Smooth muscle cell (in vitro differentiated cells): Measurements from ENCODE around the gene FLVCR1. TPM values are rescaled to one million over a fixed set of nuclear protein-coding genes. Genes with fewer than 3 reads are reported as not detected.

Experiments used
- DNase-seq: peaks from one replicate; lab custom pipeline; 2025; ENCODE audit not compliant: unreplicated experiment; lab: John Stamatoyannopoulos, UW
- H2AFZ ChIP-seq: fragments of 200-600 bp; sonication (generic); 2 replicates; pipeline ENCODE4 v1.6.0; 2016; ENCODE audit warnings: antibody characterized with exemption, low read depth, mild to moderate bottlenecking
- H3F3A ChIP-seq: fragments of 200-600 bp; sonication (generic); 2 replicates; pipeline ENCODE4 v1.6.0; 2017; ENCODE audit warnings: antibody characterized with exemption, low read depth
- H3K27ac ChIP-seq: fragments of 200-600 bp; sonication (generic); 2 replicates; pipeline ENCODE4 v1.5.1; 2016; ENCODE audit warnings: low read depth, mild to moderate bottlenecking
- H3K27me3 ChIP-seq: fragments of 200-600 bp; sonication (generic); 2 replicates; pipeline ENCODE4 v1.6.1; 2016; ENCODE audit warnings: low read depth, mild to moderate bottlenecking
- H3K36me3 ChIP-seq: fragments of 200-600 bp; sonication (generic); 2 replicates; pipeline ENCODE4 v1.5.1; 2016; ENCODE audit warnings: low read depth
- H3K4me1 ChIP-seq: fragments of 200-600 bp; sonication (generic); 2 replicates; pipeline ENCODE4 v1.5.1; 2016; ENCODE audit warnings: low read depth
- H3K4me2 ChIP-seq: fragments of 200-600 bp; sonication (generic); 2 replicates; pipeline ENCODE4 v1.6.0; 2016; ENCODE audit warnings: mild to moderate bottlenecking
- H3K4me3 ChIP-seq: fragments of 200-600 bp; sonication (generic); 2 replicates; pipeline ENCODE4 v1.5.1; 2016; ENCODE audit warnings: mild to moderate bottlenecking
- H3K79me2 ChIP-seq: fragments of 200-600 bp; sonication (generic); 2 replicates; pipeline ENCODE4 v1.6.0; 2016; ENCODE audit warnings: low read depth, mild to moderate bottlenecking
- H3K9ac ChIP-seq: fragments of 200-600 bp; sonication (generic); 2 replicates; pipeline ENCODE4 v1.6.0; 2016; ENCODE audit warnings: low read depth
- H3K9me3 ChIP-seq: fragments of 200-600 bp; sonication (generic); replicated peaks from 2 replicates; pipeline ENCODE4 v1.5.1; 2016; ENCODE audit warnings: low read depth
- H4K20me1 ChIP-seq: fragments of 200-600 bp; sonication (generic); 2 replicates; pipeline ENCODE4 v1.6.0; 2016; ENCODE audit warnings: low read depth
- WGBS: methylation state at CpG from one replicate; pipeline ENCODE4 v1.1.7; 2016; ENCODE audit warnings: low lambda C conversion rate; 5-methylcytosine and 5-hydroxymethylcytosine counted together
- polyA plus RNA-seq: library from polyadenylated mRNA; unstranded; fragments of >200 nt; fragmentation: Nextera tagmentation; extraction: Ambion mirVana; gene quantifications from 2 replicates; pipeline ENCODE4 v1.2.1, GENCODE V29; 2016
- total RNA-seq: library from RNA; depleted of rRNA; stranded (reverse); fragments of >200 nt; gene quantifications from 2 replicates; pipeline ENCODE4 v1.2.3, GENCODE V29; 2014
- TF ChIP-seq, protein P1 (sequence below): fragments of 200-600 bp; sonication (generic); IDR thresholded peaks from 2 replicates; pipeline ENCODE4 v1.5.1; 2017; ENCODE audit warnings: borderline replicate concordance, mild to moderate bottlenecking, antibody characterized with exemption; ENCODE audit not compliant: insufficient read depth, poor library complexity, severe bottlenecking

The FLVCR1 gene
- total and polyA plus RNA-seq, 2 experiments from 2014 or later: 4.0 to 5.5 TPM

DNA sequence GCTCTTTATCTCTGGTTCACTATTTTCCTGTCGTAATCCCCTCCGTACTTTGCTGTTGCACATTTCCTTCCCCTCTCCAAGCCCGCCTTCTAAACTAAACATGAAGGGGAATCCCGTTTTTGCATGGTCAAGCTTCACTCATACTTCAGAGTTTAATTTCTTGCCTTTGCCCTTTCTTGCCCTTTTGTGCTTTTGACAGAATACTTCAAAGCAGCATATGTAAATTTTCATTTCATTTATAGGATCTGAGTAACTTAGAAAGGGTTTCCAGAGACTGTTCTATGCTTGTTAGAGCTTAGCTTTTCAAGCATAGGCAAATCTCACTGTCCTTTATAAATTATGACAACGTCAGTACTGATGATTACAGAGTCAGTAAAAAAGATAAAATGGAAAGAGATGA, 38.3 kb upstream of the FLVCR1 start:
- Histone ChIP-seq H4K20me1 (no peaks in the 10 kb centered on the region), H3K9ac (no peak overlapping the region), H3K79me2 (no peaks in the 10 kb centered on the region), H3K27ac (no peak overlapping the region), H3K9me3 (no peaks in the 10 kb centered on the region), H2AFZ (no peak overlapping the region), H3K36me3 (no peaks in the 10 kb centered on the region), H3K4me1 (peaks cover 4% of the 10 kb centered on the region), H3K4me3 (no peak overlapping the region), H3F3A (peaks cover 8% of the 10 kb centered on the region), H3K4me2 (no peak overlapping the region), H3K27me3 (no peaks in the 10 kb centered on the region)
- TF ChIP-seq, protein P1, sequence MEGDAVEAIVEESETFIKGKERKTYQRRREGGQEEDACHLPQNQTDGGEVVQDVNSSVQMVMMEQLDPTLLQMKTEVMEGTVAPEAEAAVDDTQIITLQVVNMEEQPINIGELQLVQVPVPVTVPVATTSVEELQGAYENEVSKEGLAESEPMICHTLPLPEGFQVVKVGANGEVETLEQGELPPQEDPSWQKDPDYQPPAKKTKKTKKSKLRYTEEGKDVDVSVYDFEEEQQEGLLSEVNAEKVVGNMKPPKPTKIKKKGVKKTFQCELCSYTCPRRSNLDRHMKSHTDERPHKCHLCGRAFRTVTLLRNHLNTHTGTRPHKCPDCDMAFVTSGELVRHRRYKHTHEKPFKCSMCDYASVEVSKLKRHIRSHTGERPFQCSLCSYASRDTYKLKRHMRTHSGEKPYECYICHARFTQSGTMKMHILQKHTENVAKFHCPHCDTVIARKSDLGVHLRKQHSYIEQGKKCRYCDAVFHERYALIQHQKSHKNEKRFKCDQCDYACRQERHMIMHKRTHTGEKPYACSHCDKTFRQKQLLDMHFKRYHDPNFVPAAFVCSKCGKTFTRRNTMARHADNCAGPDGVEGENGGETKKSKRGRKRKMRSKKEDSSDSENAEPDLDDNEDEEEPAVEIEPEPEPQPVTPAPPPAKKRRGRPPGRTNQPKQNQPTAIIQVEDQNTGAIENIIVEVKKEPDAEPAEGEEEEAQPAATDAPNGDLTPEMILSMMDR: no peak
- WGBS: 33% methylated on average over 5 of the region's 5 CpGs
- DNase-seq: no peak

DNA sequence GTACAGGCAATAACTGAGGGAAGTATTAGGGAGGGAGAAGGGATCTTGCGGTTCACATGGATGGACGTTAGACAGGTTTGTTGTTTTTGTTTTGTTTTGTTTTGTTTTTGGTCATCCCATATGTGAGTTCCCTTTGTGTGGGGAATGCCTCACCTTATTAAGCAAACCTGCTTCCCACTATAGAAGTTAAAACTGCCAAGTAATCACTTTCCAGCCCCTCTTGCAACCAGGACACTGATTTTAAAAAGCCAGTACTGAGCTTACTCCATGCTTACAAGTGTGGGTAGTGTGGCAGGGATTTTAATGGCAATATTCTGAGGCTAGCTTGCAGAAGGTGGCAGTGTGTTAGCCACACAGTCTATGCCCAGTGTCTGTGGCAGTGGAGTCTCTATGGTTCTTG, 37.1 kb upstream of the FLVCR1 start:
- H3K9ac ChIP-seq: no peak overlapping the region
- H4K20me1 ChIP-seq: no peaks in the 10 kb centered on the region
- no peaks in the 10 kb centered on the region for H3K79me2 ChIP-seq
- H3K4me3 ChIP-seq: no peak overlapping the region
- no peaks in the 10 kb centered on the region for H3K27me3 ChIP-seq
- H3K27ac ChIP-seq: no peak overlapping the region
- H3F3A ChIP-seq: peaks cover 8% of the 10 kb centered on the region
- H2AFZ ChIP-seq: no peak overlapping the region
- no peak overlapping the region for H3K4me2 ChIP-seq
- DNase-seq: no peak
- no peaks in the 10 kb centered on the region for H3K9me3 ChIP-seq
- H3K36me3 ChIP-seq: no peaks in the 10 kb centered on the region
- TF ChIP-seq, protein P1: no peak
- WGBS: 94% methylated on average over 2 of the region's 2 CpGs
- H3K4me1 ChIP-seq: peaks cover 4% of the 10 kb centered on the region

DNA sequence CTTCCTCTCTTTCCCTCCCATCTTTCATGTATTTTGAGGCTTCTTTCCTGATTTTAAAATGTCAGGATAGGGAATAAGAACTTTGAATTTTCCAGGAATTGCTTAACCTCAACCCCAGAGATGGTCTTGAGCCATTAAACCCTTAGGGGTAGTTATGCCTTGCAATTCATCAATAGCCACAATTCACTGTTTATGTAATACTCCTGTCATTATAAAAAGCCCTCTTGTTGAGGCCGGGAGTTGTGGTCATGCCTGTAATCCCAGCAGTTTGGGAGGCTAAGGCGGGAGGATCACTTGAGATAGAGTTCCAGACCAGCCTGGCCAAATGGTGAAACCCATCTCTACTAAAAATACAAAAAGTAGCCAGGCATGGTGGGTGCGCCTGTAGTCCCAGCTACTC, 35.1 kb upstream of the FLVCR1 start:
- Histone ChIP-seq H2AFZ (no peak overlapping the region), H3K79me2 (no peaks in the 10 kb centered on the region), H3K9ac (no peak overlapping the region), H4K20me1 (no peaks in the 10 kb centered on the region), H3F3A (peaks cover 2% of the 10 kb centered on the region), H3K4me2 (no peak overlapping the region), H3K4me1 (no peaks in the 10 kb centered on the region), H3K36me3 (no peaks in the 10 kb centered on the region), H3K9me3 (no peaks in the 10 kb centered on the region), H3K27me3 (no peaks in the 10 kb centered on the region), H3K4me3 (no peak overlapping the region), H3K27ac (no peak overlapping the region)
- TF ChIP-seq, protein P1: no peak
- WGBS: 79% methylated on average over 3 of the region's 3 CpGs
- no peak for DNase-seq

DNA sequence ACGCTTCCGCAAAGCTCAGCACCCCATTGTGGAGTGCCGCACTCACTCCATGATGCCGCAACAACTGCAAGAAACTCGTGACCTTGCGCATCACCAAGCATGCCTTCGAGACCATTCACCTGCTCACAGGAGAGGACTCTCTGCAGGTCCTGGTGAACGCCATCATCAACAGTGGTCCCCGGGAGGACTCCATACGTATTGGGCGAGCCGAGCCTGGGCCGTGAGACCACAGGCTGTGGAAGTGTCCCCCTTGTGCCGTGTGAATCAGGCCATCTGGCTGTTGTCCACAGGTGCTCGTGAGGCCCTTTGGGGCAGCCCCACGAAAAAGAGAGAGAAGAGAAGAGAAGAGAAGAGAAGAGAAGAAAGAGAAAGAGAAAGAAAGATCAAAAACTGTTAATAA, 33.9 kb upstream of the FLVCR1 start:
- 92% methylated on average over 16 of the region's 16 CpGs for WGBS
- DNase-seq: no peak
- H3K4me1 ChIP-seq: no peaks in the 10 kb centered on the region

More for the DNA sequence above, 33.9 kb upstream of the FLVCR1 start:
- no peak overlapping the region for H3K27ac ChIP-seq
- TF ChIP-seq, protein P1: no peak
- H3F3A ChIP-seq: no peaks in the 10 kb centered on the region
- no peaks in the 10 kb centered on the region for H3K9me3 ChIP-seq
- no peak overlapping the region for H3K4me2 ChIP-seq
- H4K20me1 ChIP-seq: no peaks in the 10 kb centered on the region
- H3K4me3 ChIP-seq: no peak overlapping the region
- H3K9ac ChIP-seq: no peak overlapping the region
- H3K79me2 ChIP-seq: no peaks in the 10 kb centered on the region
- no peak overlapping the region for H2AFZ ChIP-seq
- H3K36me3 ChIP-seq: no peaks in the 10 kb centered on the region
- no peaks in the 10 kb centered on the region for H3K27me3 ChIP-seq
